ENCODE measurements around the gene TMEM52B. TPM values are rescaled to one million over a fixed set of nuclear protein-coding genes. Genes with fewer than 3 reads are reported as not detected.
"Not testable (repeated sequence)": the region's sequence is repeated elsewhere in the genome, so short reads cannot be mapped to it uniquely, and the experiment has no call there.

TMEM52B gene
- polyA plus RNA-seq, 3 donors from 2014 or later: not detected

DNA sequence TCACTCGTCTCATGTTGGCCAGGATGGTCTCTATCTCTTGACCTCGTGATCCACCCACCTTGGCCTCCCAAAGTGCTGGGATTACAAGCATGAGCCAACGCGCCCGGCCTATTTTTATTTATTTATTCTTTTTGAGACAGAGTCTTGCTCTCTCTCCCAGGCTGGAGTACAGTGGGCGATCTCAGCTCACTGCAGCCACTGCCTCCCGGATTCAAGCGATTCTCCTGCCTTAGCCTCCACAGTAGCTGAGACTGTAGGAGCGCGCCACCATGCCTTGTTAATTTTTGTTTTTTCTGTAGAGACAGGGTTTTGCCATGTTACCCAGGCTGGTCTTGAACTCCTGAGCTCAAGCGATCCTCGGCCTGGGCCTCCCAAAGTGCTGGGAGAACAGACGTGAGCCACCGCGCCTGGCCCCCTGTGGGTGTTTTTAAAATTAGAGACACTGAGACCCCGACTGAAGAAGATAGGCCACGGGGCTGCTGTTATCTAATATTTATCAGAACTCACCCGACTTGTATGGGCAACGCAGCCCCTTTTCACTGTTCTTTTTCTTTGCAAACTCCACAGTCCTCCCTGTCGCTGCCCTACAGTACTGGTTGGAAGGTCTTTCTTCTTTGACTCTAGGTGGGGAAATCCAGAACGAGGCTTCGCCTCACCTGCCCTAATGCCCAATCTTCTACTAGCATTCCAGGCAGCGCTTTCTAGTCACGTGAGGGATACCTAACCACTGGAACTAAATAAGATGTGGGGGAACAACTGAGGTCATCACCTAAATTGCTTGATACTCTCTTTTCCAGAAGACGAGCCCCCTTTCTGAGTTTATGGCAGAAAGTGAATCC, 32.5 kb downstream of the TMEM52B start:
- DNase-seq: no peak
- no peaks in the 10 kb centered on the region for H3K9me3 Mint-ChIP-seq
- peak overlapping the region in 5 of 6 donors; percentile 38 to 98 (median 96) for H3K27ac Mint-ChIP-seq
- peaks cover 36 to 37% of the 10 kb centered on the region in 2 donors for H3K4me1 Mint-ChIP-seq
- H3K27me3 Mint-ChIP-seq (ENCODE audit: low read depth in 3 of 3): peaks cover 20 to 30% (median 28%) of the 10 kb centered on the region in 3 donors
- peak overlapping the region in 4 of 5 donors; percentile 26 to 94 (median 92) for H3K4me3 Mint-ChIP-seq
- no peaks in the 10 kb centered on the region for H3K36me3 Mint-ChIP-seq

DNA sequence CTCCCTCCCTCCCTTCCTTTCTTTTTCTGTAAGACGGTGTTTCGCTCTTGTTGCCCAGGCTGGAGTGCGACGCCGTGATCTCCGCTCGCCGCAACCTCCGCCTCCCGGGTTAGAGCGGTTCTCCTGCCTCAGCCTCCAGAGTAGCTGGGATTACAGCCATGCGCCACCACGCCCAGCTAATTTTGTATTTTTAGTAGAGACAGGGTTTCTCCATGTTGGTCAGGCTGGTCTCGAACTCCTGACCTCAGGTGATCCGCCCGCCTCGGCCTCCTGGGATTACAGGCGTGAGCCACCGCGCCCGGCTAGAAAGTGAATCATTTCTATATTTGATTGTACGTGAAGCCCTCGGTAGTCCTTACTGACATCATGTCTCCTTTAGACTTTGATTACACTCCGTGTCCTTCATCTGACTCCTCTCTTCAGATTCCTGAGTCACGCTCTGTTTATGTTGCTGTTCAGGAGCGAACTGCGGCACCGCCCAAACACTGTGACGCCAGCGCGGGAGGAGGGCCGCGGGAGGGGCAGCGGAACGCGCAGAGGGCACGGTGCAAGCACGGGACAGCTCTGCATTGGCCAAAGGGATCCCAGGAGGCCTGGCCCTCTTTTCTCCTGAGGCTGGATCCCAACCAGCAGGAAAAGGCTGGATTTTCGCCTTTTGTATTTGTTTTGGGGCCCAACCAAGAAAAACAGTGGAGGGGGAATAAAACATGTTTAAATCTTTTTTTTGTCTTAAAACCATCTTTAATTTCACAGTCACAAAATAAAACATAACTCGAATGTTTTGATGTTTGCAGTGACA, 33.3 kb downstream of the TMEM52B start:
- H3K27ac Mint-ChIP-seq: peak overlapping the region; percentile 96 to 100 (median 98)
- no peaks in the 10 kb centered on the region for H3K36me3 Mint-ChIP-seq
- H3K27me3 Mint-ChIP-seq (ENCODE audit: low read depth in 3 of 3): peaks cover 19 to 30% (median 28%) of the 10 kb centered on the region in 3 donors
- H3K4me1 Mint-ChIP-seq: peaks cover 36 to 37% of the 10 kb centered on the region in 2 donors
- H3K9me3 Mint-ChIP-seq: no peaks in the 10 kb centered on the region
- H3K4me3 Mint-ChIP-seq: peak overlapping the region; percentile 92 to 96 (median 94)
- DNase-seq: peak; percentile 86 to 91 (median 90)

GRCh38 chr12:10212739-10213131, 33.9 kb downstream of the TMEM52B start, which contains the start of gene GABARAPL1:
GABARAPL1 (plus strand) TSS chr12:10212877; CDS start chr12:10213130, 253 bp downstream.
- Mint-ChIP-seq H3K27ac (peak within 1 kb of the TSS; percentile 96 to 100 (median 98)), H3K4me3 (peak within 1 kb of the TSS; percentile 92 to 96 (median 94)), H3K4me1 (peaks cover 36 to 37% of the 10 kb centered on the region in 2 donors), H3K27me3 (ENCODE audit: low read depth in 3 of 3) (peaks cover 19 to 32% (median 28%) of the 10 kb centered on the region in 3 donors), H3K36me3 (no peaks in the 10 kb centered on the region), H3K9me3 (no peaks in the 10 kb centered on the region)
- DNase-seq: peak; percentile 86 to 91 (median 90)

GRCh38 chr12:10213168-10214135, 34.6 kb downstream of the TMEM52B start:
- peaks cover 19 to 32% (median 28%) of the 10 kb centered on the region in 3 donors for H3K27me3 Mint-ChIP-seq (ENCODE audit: low read depth in 3 of 3)
- H3K4me1 Mint-ChIP-seq: peaks cover 37% of the 10 kb centered on the region in 2 donors
- H3K36me3 Mint-ChIP-seq: peaks cover 0 to 4% (median 4%) of the 10 kb centered on the region in 3 donors
- H3K27ac Mint-ChIP-seq: peak overlapping the region; percentile 96 to 100 (median 98)
- DNase-seq: peak; percentile 92 to 94 (median 92)
- H3K9me3 Mint-ChIP-seq: no peaks in the 10 kb centered on the region
- peak overlapping the region; percentile 92 to 96 (median 94) for H3K4me3 Mint-ChIP-seq

DNA sequence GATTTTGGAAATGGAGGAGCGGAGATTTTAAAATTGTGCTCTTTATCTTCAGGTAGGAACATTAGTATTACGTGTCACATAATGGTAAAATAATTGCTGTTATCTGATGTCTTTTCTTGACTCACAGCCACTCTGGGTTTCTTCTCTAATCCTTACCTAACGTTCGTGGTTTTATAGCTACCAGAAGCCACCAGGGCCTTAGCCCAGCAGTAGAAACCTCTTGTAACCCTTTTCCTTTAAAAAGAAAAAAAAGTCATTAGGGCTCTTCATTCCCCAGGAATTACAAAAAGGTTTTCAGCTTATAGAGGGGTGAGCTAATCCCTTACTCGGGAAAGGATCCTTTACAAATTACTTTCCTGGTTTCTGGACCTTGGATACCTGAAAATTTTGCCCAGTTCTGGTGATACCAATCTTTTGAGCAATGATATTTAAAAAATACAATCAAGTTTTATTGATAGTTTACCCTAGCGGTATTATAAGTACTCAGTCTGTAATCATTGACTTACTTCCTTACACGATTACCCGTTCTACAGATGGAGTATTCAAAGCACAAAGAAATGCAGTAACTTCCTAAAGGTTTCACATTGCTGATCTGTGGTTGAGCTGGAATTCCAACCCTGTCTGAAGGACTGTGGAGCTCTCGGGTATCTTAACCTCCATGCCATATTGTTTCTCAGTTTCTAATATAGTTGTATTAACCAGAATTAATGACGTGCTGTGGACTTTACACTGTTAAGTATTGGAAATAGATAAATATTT, 35.5 kb downstream of the TMEM52B start:
- peaks cover 37% of the 10 kb centered on the region in 2 donors for H3K4me1 Mint-ChIP-seq
- peaks cover 0 to 4% (median 4%) of the 10 kb centered on the region in 3 donors for H3K36me3 Mint-ChIP-seq
- H3K27ac Mint-ChIP-seq: peak overlapping the region; percentile 96 to 100 (median 98)
- H3K27me3 Mint-ChIP-seq (ENCODE audit: low read depth in 3 of 3): peaks cover 19 to 32% (median 28%) of the 10 kb centered on the region in 3 donors
- DNase-seq: peak in 1 of 3 donors; percentile 28
- H3K9me3 Mint-ChIP-seq: no peaks in the 10 kb centered on the region
- peak overlapping the region; percentile 92 to 96 (median 94) for H3K4me3 Mint-ChIP-seq

GRCh38 chr12:10214895-10215267, 36.0 kb downstream of the TMEM52B start:
- H3K27me3 Mint-ChIP-seq (ENCODE audit: low read depth in 3 of 3): peaks cover 19 to 32% (median 28%) of the 10 kb centered on the region in 3 donors
- peak overlapping the region; percentile 92 to 96 (median 94) for H3K4me3 Mint-ChIP-seq
- H3K9me3 Mint-ChIP-seq: no peaks in the 10 kb centered on the region
- H3K27ac Mint-ChIP-seq: peak overlapping the region; percentile 96 to 100 (median 98)
- DNase-seq: no peak
- peaks cover 37% of the 10 kb centered on the region in 2 donors for H3K4me1 Mint-ChIP-seq
- peaks cover 2 to 7% (median 4%) of the 10 kb centered on the region in 3 donors for H3K36me3 Mint-ChIP-seq

GRCh38 chr12:10215436-10215835, 36.6 kb downstream of the TMEM52B start:
- Mint-ChIP-seq H3K4me3 (peak overlapping the region; percentile 92 to 96 (median 94)), H3K27me3 (ENCODE audit: low read depth in 3 of 3) (peaks cover 19 to 32% (median 28%) of the 10 kb centered on the region in 3 donors), H3K36me3 (peaks cover 7 to 12% (median 8%) of the 10 kb centered on the region in 3 donors), H3K9me3 (no peaks in the 10 kb centered on the region), H3K4me1 (peaks cover 37% of the 10 kb centered on the region in 2 donors), H3K27ac (peak overlapping the region; percentile 7 to 100 (median 96))
- DNase-seq: no peak

GRCh38 chr12:10215946-10216345, 37.1 kb downstream of the TMEM52B start:
- Mint-ChIP-seq H3K36me3 (peaks cover 12 to 17% (median 13%) of the 10 kb centered on the region in 3 donors), H3K27ac (peak overlapping the region; percentile 12 to 96 (median 44)), H3K4me1 (peaks cover 37 to 42% of the 10 kb centered on the region in 2 donors), H3K4me3 (peak overlapping the region; percentile 21 to 94 (median 93)), H3K27me3 (ENCODE audit: low read depth in 3 of 3) (peaks cover 19 to 30% (median 28%) of the 10 kb centered on the region in 3 donors)
- H3K9me3 Mint-ChIP-seq: not testable (repeated sequence)
- DNase-seq: peak; percentile 44 to 59 (median 55)

DNA sequence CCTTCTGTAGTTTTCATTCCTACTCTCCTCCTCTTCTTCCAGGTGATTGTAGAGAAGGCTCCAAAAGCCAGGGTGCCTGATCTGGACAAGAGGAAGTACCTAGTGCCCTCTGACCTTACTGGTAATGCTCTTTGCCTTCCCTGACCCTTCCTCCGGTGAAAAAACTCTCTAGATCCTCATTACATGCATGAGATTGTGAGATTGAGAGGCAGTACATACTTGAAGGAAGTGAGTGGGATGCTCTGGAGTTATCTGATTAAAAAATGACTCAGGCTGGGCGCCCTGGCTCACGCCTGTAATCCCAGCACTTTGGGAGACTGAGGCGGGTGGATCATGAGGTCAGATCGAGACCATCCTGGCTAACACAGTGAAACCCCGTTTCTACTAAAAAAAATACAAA, 39.2 kb downstream of the TMEM52B start:
- no peak overlapping the region for H3K27ac Mint-ChIP-seq
- DNase-seq: no peak
- no peaks in the 10 kb centered on the region for H3K9me3 Mint-ChIP-seq
- H3K36me3 Mint-ChIP-seq: peaks cover 33 to 38% (median 34%) of the 10 kb centered on the region in 3 donors
- no peak overlapping the region for H3K4me3 Mint-ChIP-seq
- peaks cover 31 to 36% of the 10 kb centered on the region in 2 donors for H3K4me1 Mint-ChIP-seq
- peaks cover 7 to 18% (median 17%) of the 10 kb centered on the region in 3 donors for H3K27me3 Mint-ChIP-seq (ENCODE audit: low read depth in 3 of 3)

GRCh38 chr12:10220398-10221077, 41.7 kb downstream of the TMEM52B start:
- peaks cover 1 to 8% (median 6%) of the 10 kb centered on the region in 3 donors for H3K27me3 Mint-ChIP-seq (ENCODE audit: low read depth in 3 of 3)
- H3K9me3 Mint-ChIP-seq: no peaks in the 10 kb centered on the region
- no peak overlapping the region for H3K4me3 Mint-ChIP-seq
- peak overlapping the region in 2 of 6 donors; percentile 31 to 38 for H3K27ac Mint-ChIP-seq
- H3K4me1 Mint-ChIP-seq: peaks cover 15 to 30% of the 10 kb centered on the region in 2 donors
- no peak for DNase-seq
- H3K36me3 Mint-ChIP-seq: peaks cover 46 to 54% (median 46%) of the 10 kb centered on the region in 3 donors

GRCh38 chr12:10221846-10222245, 43.0 kb downstream of the TMEM52B start:
- no peaks in the 10 kb centered on the region for H3K9me3 Mint-ChIP-seq
- H3K27me3 Mint-ChIP-seq (ENCODE audit: low read depth in 3 of 3): peaks cover 0 to 8% (median 6%) of the 10 kb centered on the region in 3 donors
- no peak overlapping the region for H3K4me3 Mint-ChIP-seq
- peak overlapping the region in 1 of 6 donors; percentile 18 for H3K27ac Mint-ChIP-seq
- DNase-seq: no peak
- peaks cover 8 to 32% of the 10 kb centered on the region in 2 donors for H3K4me1 Mint-ChIP-seq
- peaks cover 46 to 58% (median 53%) of the 10 kb centered on the region in 3 donors for H3K36me3 Mint-ChIP-seq

All from immature natural killer cell (primary cell).